ENCODE results near the gene IL15RA.

GRCh38 chr10:5968681-5969453 is 8.5 kb downstream of the IL15RA start:
- TF ChIP-seq, protein P1, sequence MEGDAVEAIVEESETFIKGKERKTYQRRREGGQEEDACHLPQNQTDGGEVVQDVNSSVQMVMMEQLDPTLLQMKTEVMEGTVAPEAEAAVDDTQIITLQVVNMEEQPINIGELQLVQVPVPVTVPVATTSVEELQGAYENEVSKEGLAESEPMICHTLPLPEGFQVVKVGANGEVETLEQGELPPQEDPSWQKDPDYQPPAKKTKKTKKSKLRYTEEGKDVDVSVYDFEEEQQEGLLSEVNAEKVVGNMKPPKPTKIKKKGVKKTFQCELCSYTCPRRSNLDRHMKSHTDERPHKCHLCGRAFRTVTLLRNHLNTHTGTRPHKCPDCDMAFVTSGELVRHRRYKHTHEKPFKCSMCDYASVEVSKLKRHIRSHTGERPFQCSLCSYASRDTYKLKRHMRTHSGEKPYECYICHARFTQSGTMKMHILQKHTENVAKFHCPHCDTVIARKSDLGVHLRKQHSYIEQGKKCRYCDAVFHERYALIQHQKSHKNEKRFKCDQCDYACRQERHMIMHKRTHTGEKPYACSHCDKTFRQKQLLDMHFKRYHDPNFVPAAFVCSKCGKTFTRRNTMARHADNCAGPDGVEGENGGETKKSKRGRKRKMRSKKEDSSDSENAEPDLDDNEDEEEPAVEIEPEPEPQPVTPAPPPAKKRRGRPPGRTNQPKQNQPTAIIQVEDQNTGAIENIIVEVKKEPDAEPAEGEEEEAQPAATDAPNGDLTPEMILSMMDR (conservative IDR thresholded peaks at IDR 0.05; ENCODE audit: low read depth, low read length), result no peak
- TF ChIP-seq EZH2 (IDR thresholded peaks at IDR 0.05; ENCODE audit: low read length, unreplicated experiment), result no peak
- TF ChIP-seq EZH2phosphoT487 (IDR thresholded peaks at IDR 0.05; ENCODE audit: borderline replicate concordance, low read length), result no peak

Data from PC-3 (cell line).